T-helper 1 cell treated with Interleukin-12 subunit alpha and Interleukin-12 subunit beta and Interleukin-4 antibody, amounts not matched to agents 30 μg/mL and 1 μg/mL, for 36 hours (primary cell): ENCODE results near the gene THADA.
A peak's percentile ranks its signal among the peaks of the same experiment; 100 is the strongest.

Experiments used
- H3K27ac Mint-ChIP-seq: one replicate; pipeline ENCODE4 v1.8.0; 2021; ENCODE audit warnings: mild to moderate bottlenecking, mixed read lengths
- H3K27me3 Mint-ChIP-seq: one replicate; pipeline ENCODE4 v1.8.0; 2021; ENCODE audit warnings: low read depth, mixed read lengths
- H3K36me3 Mint-ChIP-seq: one replicate; pipeline ENCODE4 v1.8.0; 2021; ENCODE audit warnings: low read depth, mixed read lengths
- H3K4me1 Mint-ChIP-seq: one replicate; pipeline ENCODE4 v1.8.0; 2021; ENCODE audit warnings: low read depth, mixed read lengths
- H3K4me3 Mint-ChIP-seq: one replicate; pipeline ENCODE4 v1.8.0; 2021; ENCODE audit warnings: mild to moderate bottlenecking, moderate library complexity, mixed read lengths
- H3K9me3 Mint-ChIP-seq: one replicate; pipeline ENCODE4 v1.8.0; 2021; ENCODE audit warnings: mixed read lengths

THADA gene

GRCh38 chr2:43429369-43429768, 166.5 kb downstream of the THADA start:
- H3K27me3 Mint-ChIP-seq = no peaks in the 10 kb centered on the region
- peaks cover 25% of the 10 kb centered on the region for H3K36me3 Mint-ChIP-seq
- H3K27ac Mint-ChIP-seq = no peak overlapping the region
- no peak overlapping the region for H3K4me3 Mint-ChIP-seq
- peaks cover 28% of the 10 kb centered on the region for H3K4me1 Mint-ChIP-seq
- H3K9me3 Mint-ChIP-seq = no peaks in the 10 kb centered on the region

- Mint-ChIP-seq H3K27ac (peak overlapping the region; percentile 87), H3K4me1 (peaks cover 31% of the 10 kb centered on the region), H3K27me3 (no peaks in the 10 kb centered on the region), H3K9me3 (no peaks in the 10 kb centered on the region), H3K36me3 (peaks cover 30% of the 10 kb centered on the region), H3K4me3 (peak overlapping the region; percentile 29)
Measured at GRCh38 chr2:43427032-43427424, 168.8 kb downstream of the THADA start.

GRCh38 chr2:43426305-43427031, 169.4 kb downstream of the THADA start:
- Mint-ChIP-seq H3K4me3 (peak overlapping the region; percentile 29), H3K4me1 (peaks cover 31% of the 10 kb centered on the region), H3K36me3 (peaks cover 31% of the 10 kb centered on the region), H3K27me3 (no peaks in the 10 kb centered on the region), H3K27ac (peak overlapping the region; percentile 87), H3K9me3 (no peaks in the 10 kb centered on the region)

- no peak overlapping the region for H3K4me3 Mint-ChIP-seq
- H3K36me3 Mint-ChIP-seq = peaks cover 29% of the 10 kb centered on the region
- no peak overlapping the region for H3K27ac Mint-ChIP-seq
- peaks cover 31% of the 10 kb centered on the region for H3K4me1 Mint-ChIP-seq
- H3K9me3 Mint-ChIP-seq = no peaks in the 10 kb centered on the region
- H3K27me3 Mint-ChIP-seq = no peaks in the 10 kb centered on the region
Measured at GRCh38 chr2:43425659-43426058, 170.2 kb downstream of the THADA start.

DNA sequence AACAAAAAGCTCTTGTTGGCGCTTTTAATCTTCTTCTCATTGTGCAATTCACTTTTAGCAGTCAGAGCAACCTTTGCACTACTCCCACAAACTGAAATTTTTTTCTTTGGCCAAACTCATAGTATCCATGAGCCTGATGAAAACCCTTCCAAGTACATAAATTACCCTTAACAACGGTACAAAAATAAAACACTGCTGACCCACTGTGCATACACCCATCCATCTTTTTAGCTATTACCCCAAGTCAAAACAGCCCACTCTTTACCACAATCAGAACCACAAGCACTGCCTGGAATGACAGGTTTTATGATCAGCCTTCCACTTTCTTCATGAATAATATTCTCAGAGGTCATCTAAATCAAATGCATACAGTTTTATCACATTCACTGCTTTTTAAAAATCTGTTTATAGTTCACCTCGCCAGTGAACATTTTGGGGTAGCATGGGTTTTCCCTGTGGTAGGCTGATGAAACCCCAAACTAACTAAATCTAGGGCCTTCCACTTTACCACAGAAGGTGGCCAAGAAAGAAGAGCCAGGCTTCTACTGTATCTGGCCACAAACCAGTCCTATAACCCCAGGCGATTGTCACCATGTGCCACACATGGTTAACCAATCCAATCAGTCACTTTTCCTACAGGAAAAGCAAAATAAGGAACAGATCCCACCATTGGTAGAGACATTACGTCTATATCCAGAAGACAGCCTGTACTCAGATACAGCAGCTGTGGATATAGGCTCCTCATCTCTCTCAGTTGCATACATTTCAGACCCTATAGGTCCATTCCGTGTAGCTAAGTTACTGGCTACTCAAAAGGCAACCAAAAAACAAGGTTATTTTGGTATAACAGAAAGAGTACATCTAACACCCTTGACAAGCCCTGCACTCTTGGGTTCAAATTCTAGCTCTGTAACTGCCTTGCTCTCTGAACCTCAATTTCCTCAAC, 171.3 kb downstream of the THADA start:
- Mint-ChIP-seq H3K36me3 (peaks cover 34% of the 10 kb centered on the region), H3K4me3 (no peak overlapping the region), H3K27ac (peak overlapping the region; percentile 23), H3K27me3 (no peaks in the 10 kb centered on the region), H3K9me3 (no peaks in the 10 kb centered on the region), H3K4me1 (peaks cover 35% of the 10 kb centered on the region)

- peaks cover 38% of the 10 kb centered on the region for H3K36me3 Mint-ChIP-seq
- H3K4me3 Mint-ChIP-seq = no peak overlapping the region
- H3K27ac Mint-ChIP-seq = no peak overlapping the region
- peaks cover 38% of the 10 kb centered on the region for H3K4me1 Mint-ChIP-seq
- H3K27me3 Mint-ChIP-seq = peaks cover 3% of the 10 kb centered on the region
- no peaks in the 10 kb centered on the region for H3K9me3 Mint-ChIP-seq
Measured at GRCh38 chr2:43423941-43424261, 171.9 kb downstream of the THADA start.

DNA sequence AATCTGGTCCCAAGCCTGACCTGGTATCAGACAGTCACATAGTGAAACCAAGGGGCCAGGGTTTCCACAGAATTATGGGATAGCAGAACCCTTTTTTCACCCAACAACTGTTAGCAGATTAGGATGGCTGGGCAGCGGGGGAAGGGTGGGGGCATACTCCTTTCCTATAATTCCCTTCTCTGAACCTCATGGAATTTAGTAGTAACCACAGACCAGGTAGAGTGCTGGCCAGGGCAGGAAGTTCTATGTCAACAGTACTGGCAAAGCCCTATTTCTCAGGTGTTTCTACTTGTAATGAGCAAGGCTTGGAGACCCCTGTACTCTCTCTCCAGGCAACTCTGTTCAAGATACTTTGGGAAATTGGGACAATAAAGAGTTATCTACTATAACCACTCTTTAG, 174.6 kb downstream of the THADA start:
- H3K4me1 Mint-ChIP-seq = peaks cover 25% of the 10 kb centered on the region
- H3K9me3 Mint-ChIP-seq = no peaks in the 10 kb centered on the region
- peaks cover 31% of the 10 kb centered on the region for H3K36me3 Mint-ChIP-seq
- H3K4me3 Mint-ChIP-seq = no peak overlapping the region
- H3K27me3 Mint-ChIP-seq = peaks cover 4% of the 10 kb centered on the region
- no peak overlapping the region for H3K27ac Mint-ChIP-seq

DNA sequence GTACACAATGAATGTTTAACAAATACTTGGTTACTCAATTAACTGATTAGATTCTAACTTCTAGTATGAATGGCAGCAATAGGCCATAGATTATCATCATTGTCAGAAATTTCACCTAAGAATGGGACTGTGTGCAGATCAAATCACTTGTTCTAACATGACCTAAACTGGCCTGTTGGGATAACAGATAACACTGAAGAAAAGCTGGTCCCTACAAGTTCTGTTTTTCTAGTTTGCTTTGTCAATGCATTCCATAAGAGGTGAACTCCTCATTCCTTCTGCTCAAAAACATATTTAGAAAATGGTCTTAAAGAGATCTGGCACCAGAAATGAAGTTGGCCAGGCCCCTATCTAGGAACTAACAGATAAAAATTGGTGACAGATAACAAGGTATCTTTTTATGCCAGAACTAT, 175.4 kb downstream of the THADA start:
- H3K36me3 Mint-ChIP-seq = peaks cover 31% of the 10 kb centered on the region
- H3K27ac Mint-ChIP-seq = no peak overlapping the region
- H3K4me1 Mint-ChIP-seq = peaks cover 20% of the 10 kb centered on the region
- peaks cover 4% of the 10 kb centered on the region for H3K27me3 Mint-ChIP-seq
- H3K9me3 Mint-ChIP-seq = no peaks in the 10 kb centered on the region
- H3K4me3 Mint-ChIP-seq = no peak overlapping the region

DNA sequence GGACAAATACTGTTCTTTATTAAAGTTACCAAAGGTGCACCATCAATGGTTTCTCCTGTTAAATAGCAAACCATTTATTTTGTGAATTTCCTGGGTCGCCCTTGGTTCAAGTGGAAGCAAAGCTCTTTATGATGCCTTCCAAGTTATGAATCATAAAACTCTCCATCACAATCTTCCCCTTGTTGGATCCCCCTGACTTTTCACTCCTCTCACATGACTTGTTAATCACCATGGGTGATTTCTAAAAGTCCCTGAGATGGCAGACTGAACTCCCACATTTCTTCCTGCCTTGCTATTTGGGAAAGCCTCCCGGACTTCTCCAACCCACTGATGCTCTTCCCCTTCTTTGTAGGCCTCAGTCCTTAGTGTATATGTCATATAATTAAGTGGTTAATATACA, 176.0 kb downstream of the THADA start:
- H3K27ac Mint-ChIP-seq = no peak overlapping the region

GRCh38 chr2:43419243-43419642, 176.6 kb downstream of the THADA start:
- H3K4me1 Mint-ChIP-seq = peaks cover 12% of the 10 kb centered on the region
- H3K27ac Mint-ChIP-seq = peak overlapping the region; percentile 6
- H3K9me3 Mint-ChIP-seq = no peaks in the 10 kb centered on the region
- no peak overlapping the region for H3K4me3 Mint-ChIP-seq
- H3K36me3 Mint-ChIP-seq = peaks cover 33% of the 10 kb centered on the region
- H3K27me3 Mint-ChIP-seq = peaks cover 4% of the 10 kb centered on the region

More for the DNA sequence above, 176.0 kb downstream of the THADA start:
- peaks cover 32% of the 10 kb centered on the region for H3K36me3 Mint-ChIP-seq
- peaks cover 15% of the 10 kb centered on the region for H3K4me1 Mint-ChIP-seq
- no peaks in the 10 kb centered on the region for H3K9me3 Mint-ChIP-seq
- H3K27me3 Mint-ChIP-seq = peaks cover 4% of the 10 kb centered on the region
- no peak overlapping the region for H3K4me3 Mint-ChIP-seq

DNA sequence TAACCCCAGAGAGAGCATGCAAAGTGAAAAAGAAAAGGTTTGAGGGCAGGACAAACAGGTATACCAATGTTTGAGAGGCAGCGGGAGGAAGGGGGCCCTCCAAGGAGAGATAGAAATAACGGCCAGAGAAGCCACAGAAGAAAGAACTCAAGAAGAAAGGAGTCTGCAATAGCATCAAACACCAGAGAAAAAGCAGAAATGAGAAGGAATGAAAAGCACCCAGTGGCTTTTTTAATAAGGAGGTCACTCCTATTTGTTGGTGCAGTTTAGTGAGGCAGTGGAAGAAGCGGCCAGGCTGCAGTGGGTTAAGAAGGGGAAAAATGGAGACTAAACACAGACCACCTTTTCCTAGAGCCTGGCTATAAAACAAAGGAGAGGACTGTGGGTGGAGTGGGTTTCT, 177.2 kb downstream of the THADA start:
- Mint-ChIP-seq H3K36me3 (peaks cover 33% of the 10 kb centered on the region), H3K27me3 (peaks cover 4% of the 10 kb centered on the region), H3K4me1 (peaks cover 10% of the 10 kb centered on the region), H3K27ac (no peak overlapping the region), H3K4me3 (no peak overlapping the region), H3K9me3 (no peaks in the 10 kb centered on the region)

DNA sequence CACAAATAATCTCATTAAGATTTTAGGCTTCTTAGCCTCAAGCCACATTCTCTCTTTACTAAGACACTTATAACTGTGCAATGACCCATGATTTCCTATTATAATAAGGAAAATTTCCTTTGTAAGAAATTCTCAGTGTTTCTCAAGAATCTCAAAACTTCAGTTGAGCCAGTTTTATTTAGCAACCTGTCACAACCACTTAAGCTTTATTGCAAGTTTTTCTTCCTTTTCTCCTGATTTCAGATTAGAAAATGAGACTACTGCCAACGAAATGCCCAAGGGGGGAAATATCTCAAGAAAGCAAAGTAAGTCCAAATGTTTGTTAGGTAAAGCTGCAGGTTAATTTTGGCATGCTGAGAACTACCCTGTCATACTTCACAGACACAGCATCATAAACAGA, 178.5 kb downstream of the THADA start:
- H3K27me3 Mint-ChIP-seq = peaks cover 4% of the 10 kb centered on the region
- peaks cover 10% of the 10 kb centered on the region for H3K4me1 Mint-ChIP-seq
- H3K36me3 Mint-ChIP-seq = peaks cover 33% of the 10 kb centered on the region
- no peaks in the 10 kb centered on the region for H3K9me3 Mint-ChIP-seq
- H3K27ac Mint-ChIP-seq = no peak overlapping the region
- H3K4me3 Mint-ChIP-seq = no peak overlapping the region

DNA sequence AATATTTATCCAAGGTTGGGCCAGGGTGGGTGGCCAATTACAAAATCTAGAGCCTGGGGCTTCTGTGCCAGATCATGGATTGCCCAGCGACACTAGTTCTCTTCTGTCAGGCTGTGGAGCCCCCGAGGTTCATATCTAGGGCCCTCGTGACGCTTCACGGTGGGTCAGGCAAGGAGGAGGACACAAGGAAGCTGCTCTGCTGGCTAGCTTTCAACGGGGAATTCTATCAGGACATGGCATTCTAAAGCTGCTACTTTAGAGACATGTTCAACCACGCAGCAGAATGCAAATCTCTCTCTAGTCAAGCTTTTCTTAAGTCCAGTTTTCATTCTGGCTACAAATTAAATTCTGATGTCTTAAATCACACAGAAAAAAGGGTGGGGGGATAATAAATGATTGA, 180.2 kb downstream of the THADA start:
- Mint-ChIP-seq H3K36me3 (peaks cover 31% of the 10 kb centered on the region), H3K27ac (no peak overlapping the region), H3K4me3 (no peak overlapping the region), H3K27me3 (peaks cover 4% of the 10 kb centered on the region), H3K4me1 (peaks cover 10% of the 10 kb centered on the region), H3K9me3 (no peaks in the 10 kb centered on the region)

- no peak overlapping the region for H3K27ac Mint-ChIP-seq
- peaks cover 4% of the 10 kb centered on the region for H3K27me3 Mint-ChIP-seq
- H3K4me3 Mint-ChIP-seq = no peak overlapping the region
- no peaks in the 10 kb centered on the region for H3K9me3 Mint-ChIP-seq
- peaks cover 26% of the 10 kb centered on the region for H3K36me3 Mint-ChIP-seq
- peaks cover 6% of the 10 kb centered on the region for H3K4me1 Mint-ChIP-seq
Measured at GRCh38 chr2:43414586-43415135, 181.2 kb downstream of the THADA start.

DNA sequence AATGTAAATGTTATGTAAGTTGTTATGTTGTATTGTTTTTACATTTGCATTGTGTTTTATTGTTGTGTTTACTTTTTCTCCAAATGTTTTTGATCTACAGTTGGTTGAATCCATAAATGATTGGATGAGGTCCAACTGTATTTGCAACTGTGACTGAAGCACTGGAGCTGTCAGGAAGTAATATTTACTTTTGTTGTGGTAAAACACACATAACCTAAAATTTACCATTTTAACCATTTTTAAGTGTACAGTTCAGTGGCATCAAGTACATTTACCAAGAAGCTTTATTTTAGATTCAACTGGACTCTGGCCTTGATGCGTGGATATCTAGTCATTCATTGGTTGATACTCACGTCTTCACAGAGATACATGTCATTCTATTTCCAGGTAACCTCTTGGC, 181.8 kb downstream of the THADA start:
- no peaks in the 10 kb centered on the region for H3K9me3 Mint-ChIP-seq

More for the DNA sequence above, 181.8 kb downstream of the THADA start:
- H3K4me3 Mint-ChIP-seq = no peak overlapping the region
- peaks cover 5% of the 10 kb centered on the region for H3K4me1 Mint-ChIP-seq
- H3K27ac Mint-ChIP-seq = no peak overlapping the region
- peaks cover 24% of the 10 kb centered on the region for H3K36me3 Mint-ChIP-seq
- peaks cover 2% of the 10 kb centered on the region for H3K27me3 Mint-ChIP-seq
